Stimulated activated CD4-positive, alpha-beta T cell treated with anti-CD3 and anti-CD28 coated beads, Interleukin-12 subunit alpha, Interleukin-12 subunit beta, amount 100 ng/mL, for 24 hours (primary cell): ENCODE measurements around the gene ABCG4.
"Not testable (repeated sequence)": the region's sequence is repeated elsewhere in the genome, so short reads cannot be mapped to it uniquely, and the experiment has no call there.

Experiments used
- DNase-seq, 2 experiments: peaks; one replicate each; pipeline ENCODE4 v3.0.0-alpha.2; 2020; ENCODE audit warnings: low read depth in 2 of 2

Gene ABCG4

DNA sequence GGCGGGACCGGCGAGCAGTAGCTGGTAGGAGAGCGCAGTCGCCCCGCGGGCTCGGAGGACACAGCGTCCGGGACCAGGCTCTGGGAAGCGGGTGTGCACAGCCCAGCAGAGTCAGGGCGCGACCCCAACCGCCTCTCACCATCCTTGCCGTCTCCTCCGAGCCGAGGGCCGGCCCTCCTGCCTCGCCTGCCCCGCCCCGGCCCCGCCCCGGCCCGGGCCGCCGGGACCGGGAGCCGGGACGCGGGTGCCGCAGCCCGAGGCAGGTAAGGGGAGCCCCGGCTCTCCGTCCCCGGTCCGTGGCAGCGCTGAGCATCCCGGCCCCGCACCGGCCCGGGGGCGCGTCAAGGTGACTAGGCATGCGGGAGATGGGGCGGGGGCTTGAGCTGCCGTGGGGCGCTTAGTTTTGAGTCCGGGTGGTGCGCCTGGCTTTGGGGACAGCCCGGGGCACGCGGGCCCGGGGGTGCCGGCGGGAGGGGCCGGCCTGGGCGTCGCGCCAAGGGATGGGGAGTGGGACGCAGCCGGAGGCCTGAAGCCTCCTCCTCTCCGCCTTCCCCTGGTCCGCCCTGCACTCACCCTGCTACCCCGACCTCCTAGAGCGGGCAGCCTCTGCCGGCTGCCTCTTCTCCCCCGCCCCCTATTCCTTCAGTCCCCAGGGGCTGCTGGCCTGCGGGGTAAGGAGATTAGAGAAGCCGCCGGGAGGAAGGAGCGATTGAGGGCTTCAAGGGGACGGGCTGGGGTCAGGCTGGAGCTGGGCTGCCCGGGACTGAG lies at the start of gene ABCG4:
Gene ABCG4, plus strand, starts transcription at position 35 of the 768 bp plus-strand sequence. CDS start 914 bp downstream, outside the sequence.
- no peak for DNase-seq

DNA sequence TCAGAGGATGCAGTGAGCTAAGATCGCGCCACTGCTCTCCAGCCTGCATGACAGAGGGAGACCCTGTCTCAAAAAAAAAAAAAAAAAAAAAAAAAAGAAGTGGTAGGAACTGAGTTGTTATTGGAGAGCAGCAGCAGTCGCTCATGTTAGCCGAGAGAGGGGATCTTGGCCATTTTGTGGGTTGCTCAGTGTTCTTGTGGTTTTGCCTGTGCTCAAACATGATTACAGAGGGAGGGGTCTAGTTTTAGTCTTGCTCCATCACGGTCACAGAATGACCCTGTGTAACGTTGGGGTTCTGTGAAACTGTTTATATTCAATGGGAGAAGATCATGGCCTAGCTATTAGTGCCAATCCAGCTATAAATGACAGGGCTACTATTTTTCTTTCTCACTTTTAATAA lies 49.1 kb upstream of the ABCG4 start:
- no peak for DNase-seq

DNA sequence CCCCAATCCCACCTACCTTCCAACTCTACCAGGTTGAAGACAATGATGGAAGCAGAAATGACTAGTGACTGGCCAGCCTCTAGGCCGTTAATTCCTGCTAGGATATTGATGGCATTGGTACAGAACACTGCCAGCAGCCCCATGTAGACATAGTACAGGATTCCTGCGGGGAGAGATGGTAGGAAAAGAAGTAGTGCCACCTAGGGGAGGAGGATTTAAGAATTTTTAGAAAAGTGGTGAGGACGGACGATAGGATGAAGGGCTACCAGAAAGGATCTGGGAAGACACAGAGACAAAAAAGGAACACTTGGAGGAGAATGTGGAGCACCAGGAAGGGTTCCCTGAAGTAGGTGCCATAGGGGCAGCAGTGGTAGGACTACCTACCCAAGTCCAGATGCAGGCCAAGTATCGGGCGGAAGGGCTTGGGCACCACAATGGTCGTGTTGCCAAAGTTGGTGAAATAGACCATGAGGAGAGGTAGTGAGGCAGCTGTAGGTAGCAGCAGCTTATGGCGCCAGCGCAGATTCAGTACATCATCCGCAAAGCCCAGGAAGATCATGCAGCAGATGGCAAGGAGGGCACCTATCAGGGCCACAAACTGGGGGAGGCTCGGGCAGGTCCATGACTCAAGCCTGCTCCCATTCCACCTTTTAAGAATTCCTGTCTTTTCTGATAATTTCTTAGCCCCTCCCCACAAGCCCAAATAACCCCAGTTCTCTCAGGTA lies 48.4 kb upstream of the ABCG4 start:
- no peak for DNase-seq

DNA sequence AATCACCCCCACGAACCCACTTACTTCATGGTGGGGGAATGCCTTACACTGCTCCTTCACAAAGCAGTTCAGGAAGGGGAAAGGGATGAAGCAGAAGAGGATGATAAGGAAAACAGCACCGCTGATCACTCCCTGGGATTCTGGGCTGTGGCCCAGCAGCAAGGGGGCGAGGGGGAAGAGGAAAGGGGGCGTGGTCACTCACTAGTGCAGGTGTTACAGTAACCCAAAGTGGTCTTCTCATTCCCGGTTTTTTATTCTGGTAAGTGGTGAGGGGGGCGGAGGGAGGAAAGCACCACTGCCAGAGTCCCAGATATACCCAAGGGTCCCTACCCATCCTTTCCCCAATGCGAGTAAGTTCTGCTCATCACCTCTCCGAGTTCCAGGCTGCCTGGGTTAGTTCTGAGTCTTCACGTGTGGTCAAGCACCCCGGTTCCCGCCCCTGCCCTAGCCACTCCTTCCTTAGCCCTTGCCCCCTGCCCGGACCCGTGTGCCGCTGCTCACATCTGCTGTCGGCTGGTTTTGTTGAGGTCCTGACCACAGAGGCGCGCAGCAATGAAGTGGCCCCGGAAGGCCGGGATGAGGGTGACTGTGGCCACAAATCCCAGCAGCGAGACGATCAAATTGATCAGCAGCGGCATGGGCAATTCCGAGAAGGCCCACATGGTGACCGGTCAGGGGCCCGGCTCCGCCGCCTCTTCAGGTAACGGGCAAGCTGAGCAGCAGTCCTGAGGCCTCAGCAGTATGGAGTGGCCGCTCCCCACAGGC lies 47.7 kb upstream of the ABCG4 start:
- peak in 1 of 2 experiments; percentile 25 for DNase-seq

DNA sequence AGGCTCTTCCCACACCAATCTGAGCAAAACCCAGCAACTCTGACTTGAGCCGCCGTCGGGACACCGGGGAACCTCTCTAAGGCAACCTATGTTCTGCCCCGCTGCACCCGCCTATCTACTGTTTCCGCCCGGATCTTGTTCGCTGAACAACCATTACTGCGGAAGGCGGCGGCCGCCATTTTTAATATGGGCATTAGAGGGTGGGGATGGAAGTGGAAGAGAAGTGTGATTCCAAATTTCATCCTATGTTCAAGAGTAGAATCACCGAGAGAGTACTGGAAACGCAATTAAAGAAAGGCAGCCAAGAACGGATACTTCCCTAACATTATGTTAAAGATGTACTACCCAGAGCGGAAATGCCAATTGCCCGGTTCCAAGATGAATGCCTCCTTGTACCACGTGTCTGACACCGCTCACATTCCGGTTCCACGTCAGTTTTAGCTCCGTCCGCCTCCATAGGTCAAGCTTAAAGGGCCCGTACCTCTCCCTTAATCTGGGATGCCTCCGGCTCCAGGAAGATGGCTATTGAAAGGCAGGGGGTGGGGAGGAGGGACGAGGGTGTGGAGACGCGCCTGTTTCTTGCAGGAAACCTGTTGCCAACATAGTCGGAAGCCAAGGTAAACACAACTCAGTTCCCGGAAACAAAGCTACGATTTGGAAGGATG lies 47.0 kb upstream of the ABCG4 start, which contains the start of gene DPAGT1:
Gene DPAGT1, minus strand, starts transcription at position 95 of the 665 bp plus-strand sequence. CDS start 198 bp downstream, outside the sequence.
- peak; percentile 73 to 82 for DNase-seq

DNA sequence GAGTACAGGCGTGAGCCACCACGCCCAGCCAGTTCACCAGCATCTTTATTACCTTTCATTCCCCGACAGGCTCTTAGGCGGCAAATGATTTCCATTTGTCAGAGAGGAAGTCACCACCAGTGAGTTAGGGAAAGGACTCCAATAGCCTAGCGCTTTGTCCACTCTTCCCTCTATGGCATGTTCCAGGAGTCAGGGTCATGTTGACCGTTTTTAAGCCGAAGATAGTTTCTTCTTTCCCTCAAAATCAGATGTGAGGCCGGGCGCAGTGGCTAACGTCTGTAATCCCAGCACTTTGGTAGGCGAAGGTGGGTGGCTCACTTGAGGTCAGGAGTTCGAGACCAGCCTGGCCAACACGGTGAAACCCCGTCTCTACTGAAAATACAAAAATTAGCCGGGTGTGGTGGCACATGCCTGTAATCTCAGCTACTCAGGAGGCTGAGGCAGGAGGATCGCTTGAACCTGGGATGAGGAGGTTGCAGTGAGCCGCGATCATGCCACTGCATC lies 45.6 kb upstream of the ABCG4 start:
- DNase-seq = not testable (repeated sequence)

DNA sequence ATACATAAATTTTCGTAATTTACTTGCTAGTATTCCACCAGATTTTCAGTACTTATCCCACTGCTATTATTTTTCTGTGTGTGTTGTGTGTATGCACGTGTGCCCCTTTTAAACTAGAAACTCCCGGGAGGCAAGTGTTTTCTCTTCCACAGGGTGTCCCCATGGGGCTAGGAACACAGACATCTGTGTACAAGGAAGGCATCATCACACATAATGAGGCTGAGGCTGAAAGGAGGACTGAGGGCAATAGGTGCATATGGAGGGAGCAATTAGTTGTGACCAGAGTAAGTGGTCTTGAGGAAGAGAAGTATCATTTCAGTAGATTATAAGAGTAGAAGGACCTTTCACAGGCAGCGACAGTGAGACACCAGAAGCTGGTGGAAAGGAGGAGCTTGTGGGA lies 45.1 kb upstream of the ABCG4 start:
- no peak for DNase-seq

DNA sequence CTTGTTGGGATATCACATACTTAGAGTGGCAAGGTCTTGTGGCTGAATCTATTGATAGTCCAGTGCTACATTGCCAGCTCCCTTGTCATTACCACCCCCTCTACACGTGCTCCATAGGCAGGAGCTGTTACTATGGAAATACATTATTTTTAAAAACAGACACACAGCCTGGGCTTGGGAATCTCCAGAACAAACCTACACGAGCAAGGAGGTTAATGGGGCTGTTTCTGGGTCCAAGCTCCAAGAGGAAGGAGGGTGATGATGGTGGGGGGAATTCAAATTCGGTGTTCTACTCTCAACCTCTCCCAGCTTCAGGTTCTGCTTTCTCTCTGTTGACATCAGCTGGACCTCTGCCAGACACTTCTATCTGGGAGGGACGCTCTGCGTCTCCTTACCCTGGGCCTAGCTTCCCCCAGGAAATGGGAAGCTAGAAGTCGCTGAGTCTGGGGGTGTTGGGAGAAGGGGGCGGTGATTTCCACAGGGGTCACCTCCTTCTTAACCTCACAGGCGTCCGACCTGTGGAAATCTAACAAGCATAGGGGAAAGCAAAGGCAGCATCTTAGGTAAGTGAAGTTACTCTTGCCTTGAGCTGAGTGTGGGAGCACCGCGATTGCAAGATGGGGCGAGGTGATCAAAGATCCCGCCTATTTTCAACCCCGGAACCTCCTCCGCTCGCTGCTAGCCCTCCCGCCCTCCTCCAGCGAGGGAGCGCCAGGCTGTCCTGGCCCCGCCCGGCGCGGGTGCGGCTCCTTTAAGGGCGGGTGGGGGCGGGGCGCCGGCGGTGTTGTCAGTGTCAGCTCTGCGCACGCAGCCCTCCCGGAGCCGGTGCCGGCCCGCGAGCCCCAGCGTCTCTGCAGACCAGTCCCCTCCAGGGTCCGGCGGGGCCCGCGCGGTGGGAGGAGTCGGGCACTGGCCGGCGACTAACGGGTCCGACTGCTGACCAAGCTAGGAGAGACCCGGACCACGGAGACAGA lies 42.0 kb upstream of the ABCG4 start, which contains the start of gene C2CD2L:
Gene C2CD2L, plus strand, starts transcription at position 781 of the 974 bp plus-strand sequence. CDS start 398 bp downstream, outside the sequence.
- peak; percentile 83 to 84 for DNase-seq

DNA sequence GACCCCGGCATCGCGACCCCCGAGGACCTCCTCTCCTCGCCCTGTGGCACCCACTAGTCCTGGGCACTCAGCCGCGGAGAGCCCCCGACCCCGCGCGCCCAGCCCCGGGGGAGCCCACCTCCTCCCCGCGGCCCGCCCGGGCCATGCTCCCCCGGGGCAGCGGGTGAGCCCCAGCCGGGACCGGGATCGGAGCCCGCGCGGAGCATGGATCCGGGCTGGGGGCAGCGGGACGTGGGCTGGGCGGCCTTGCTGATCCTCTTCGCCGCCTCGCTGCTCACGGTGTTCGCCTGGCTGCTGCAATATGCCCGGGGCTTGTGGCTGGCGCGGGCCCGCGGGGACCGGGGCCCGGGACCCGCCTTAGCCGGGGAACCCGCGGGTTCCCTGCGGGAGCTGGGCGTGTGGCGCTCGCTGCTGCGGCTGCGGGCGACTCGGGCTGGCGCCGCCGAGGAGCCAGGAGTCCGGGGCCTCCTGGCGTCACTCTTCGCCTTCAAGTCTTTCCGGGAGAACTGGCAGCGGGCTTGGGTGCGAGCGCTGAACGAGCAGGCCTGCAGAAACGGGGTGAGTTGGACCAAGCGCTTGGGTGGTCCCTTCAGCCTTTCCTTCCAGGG lies 41.2 kb upstream of the ABCG4 start:
- DNase-seq = no peak

DNA sequence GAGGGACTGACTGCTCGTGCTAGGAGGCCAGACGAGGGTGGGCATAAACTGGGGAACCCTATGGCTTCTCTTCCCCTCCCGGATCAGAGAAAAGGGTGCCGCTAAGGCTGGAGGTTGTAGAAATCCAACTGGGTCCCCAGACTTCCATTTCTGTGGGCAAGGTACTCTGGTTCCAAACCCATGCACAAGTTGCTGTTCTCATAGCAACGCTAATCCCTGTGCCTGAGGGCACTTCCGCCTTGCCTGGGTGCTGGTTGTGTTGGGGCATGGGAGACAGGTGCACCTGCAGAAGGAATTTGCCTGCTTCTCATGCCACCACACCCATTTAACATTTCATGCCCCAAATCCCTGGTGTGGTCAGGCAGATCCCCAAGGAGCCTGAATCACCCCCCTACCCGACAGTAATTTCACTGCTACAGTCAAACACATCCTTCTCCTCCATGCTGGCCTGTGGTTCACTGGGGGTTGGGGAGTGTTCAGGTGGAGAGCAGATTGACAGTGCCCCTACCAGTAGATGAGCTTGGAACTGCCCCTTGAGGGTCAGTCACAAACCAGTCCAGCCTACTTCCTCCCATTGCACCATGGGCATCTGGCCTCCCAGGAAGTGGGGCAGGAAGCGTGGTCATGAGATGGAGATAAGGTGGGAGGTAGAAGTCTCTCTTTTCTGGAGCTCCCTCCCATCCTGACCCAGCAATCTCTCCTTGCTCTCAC lies 40.6 kb upstream of the ABCG4 start:
- peak in 1 of 2 experiments; percentile 21 for DNase-seq

DNA sequence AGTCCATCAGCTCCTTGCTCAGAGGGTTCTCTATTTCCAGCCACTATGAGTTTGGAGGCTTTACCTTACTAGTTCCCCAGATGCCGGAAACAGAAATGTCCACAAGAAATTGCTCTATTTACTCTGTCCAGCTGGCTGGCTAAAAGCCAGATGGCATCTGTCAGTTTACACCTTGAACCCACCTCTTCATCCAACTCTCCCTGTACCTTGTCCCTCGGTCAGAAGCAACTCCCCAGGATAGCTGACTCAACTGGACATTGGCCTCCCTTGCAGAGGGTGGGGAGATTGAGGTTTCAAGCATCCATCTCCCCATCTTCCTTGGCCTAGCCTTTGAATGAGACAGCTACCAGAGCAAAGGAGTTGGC lies 40.0 kb upstream of the ABCG4 start:
- no peak for DNase-seq

DNA sequence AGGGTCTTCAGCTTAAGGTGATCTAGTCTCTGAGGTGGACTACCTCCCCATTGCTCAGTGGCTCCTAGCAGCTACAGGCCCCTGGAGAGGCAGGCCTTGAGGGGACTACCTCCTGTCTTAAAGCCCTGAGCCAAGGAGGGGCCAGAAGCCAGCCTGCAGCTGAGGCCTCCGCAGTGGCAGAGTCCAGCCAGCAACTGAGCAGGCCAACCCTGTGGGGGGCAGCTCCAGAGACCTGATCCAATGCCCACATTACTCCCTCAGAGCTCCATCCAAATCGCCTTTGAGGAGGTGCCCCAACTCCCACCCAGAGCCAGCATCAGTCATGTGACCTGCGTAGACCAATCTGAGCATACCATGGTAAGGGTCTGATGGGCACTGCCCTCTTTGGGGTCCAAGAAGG lies 39.0 kb upstream of the ABCG4 start:
- no peak for DNase-seq

DNA sequence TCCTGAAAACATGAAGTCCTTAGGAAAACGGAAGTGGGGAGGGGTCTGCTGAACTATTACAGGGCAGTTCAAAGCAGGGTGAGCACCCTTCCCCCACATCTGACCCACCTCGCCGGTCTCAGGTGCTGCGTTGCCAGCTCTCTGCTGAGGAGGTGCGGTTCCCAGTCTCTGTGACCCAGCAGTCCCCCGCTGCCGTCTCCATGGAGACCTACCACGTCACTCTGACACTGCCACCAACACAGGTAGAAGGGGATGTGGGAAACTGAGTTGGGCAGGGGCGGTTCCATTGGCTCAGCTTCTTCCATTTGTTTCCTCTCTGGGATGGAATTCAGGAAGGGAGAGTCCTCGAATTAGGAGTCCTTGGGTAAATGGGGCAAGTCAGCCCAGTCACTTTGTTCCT lies 38.4 kb upstream of the ABCG4 start:
- DNase-seq = no peak

DNA sequence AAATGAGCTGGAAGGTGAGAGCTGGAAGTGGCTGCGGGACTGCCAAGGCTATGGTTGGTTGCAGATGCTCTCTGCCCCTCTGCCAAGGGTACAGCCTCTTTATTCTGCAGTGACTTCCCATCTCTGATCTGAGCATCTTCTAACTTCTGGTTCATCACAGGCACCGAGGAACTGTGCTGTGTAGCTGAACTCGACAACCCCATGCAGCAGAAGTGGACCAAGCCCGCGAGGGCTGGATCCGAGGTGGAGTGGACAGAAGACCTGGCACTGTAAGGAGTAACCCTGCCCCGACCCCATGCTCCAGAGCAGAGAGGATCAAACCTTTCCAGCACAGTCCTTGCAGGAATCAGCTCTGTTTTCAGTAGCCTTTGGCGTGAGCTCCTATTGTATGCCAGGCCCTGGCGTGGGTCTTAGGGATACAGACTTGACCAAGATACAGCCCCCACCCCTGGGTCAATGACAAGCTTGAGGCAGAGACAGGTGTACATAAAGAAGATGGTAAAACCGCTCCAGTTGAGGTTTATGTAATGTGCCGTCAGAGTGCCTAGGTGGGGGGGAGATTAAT lies 37.4 kb upstream of the ABCG4 start:
- no peak for DNase-seq

DNA sequence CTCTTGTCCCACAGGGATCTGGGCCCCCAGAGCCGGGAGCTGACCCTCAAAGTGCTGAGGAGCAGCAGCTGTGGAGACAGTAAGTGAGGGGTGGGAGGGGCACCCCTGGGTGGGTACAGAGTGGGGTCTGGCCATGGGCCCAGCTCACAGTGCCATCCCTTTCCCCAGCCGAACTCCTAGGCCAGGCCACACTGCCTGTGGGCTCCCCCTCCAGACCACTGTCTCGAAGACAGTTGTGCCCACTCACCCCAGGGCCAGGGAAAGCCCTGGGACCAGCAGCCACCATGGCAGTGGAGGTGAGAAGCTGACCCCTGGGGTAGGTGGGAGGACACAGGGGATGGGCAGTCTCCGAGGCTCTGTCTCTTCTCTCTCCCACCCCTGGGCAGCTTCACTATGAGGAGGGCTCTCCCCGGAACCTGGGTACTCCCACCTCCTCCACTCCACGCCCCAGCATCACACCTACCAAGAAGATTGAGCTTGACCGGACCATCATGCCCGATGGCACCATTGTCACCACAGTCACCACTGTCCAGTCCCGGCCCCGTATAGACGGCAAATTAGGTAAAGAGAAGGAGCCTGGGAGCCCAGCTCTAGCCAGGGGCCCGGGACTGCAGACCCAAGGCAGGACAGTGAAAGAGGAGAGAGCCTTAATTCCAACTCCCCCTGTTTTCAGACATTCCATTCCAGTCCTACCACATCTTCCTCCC lies 36.4 kb upstream of the ABCG4 start:
- DNase-seq = no peak

DNA sequence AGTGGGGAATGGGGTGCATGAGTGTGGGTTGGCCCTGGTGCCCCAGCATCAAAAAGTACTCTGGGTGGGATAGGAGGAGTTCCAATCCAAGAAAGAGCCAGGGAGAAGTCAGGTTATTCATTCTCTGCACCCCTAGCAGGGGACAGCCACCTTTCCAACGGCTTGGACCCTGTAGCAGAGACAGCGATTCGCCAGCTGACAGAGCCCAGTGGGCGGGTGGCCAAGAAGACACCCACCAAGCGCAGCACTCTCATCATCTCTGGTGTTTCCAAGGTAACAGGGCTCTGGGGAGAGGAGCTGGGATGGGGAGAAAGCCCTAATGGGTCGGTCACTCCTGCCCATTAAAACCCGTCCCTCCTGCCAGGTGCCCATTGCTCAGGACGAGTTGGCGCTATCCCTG lies 35.1 kb upstream of the ABCG4 start:
- no peak for DNase-seq

DNA sequence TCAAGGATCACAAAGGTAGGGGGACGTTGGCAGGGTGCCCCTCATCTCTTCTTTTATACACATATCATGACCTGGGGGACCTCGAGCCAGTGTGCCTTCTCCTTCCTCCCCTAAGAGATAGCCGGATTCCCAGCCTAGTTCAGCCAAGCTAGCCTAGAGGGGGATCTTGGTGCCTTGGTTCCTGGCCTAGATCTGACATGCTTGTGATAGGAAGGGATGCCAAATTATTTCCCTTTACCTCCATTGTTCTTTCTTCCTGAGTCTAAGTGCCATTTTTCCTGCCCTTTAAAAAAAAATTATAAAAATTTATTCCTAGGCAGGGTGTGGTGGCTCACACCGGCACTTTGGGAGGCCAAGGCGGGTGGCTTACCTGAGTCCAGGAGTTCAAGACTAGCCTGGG lies 34.5 kb upstream of the ABCG4 start:
- no peak for DNase-seq
